MM.1S (cell line): ENCODE measurements around the gene RABL6.
"Not testable (repeated sequence)": the region's sequence is repeated elsewhere in the genome, so short reads cannot be mapped to it uniquely, and the experiment has no call there.

ENCODE experiments used
- DNase-seq: peaks from one replicate; pipeline ENCODE4 v3.0.0-alpha.2; 2015
- H2AFZ ChIP-seq: fragments of 300-600 bp; sonication (generic); 2 replicates; pipeline ENCODE4 v1.6.0; 2016; ENCODE audit warnings: antibody characterized with exemption, low read length
- H3F3A ChIP-seq: fragments of 300-600 bp; sonication (generic); 2 replicates; pipeline ENCODE4 v1.6.1; 2016; ENCODE audit warnings: mild to moderate bottlenecking, antibody characterized with exemption, low read length, moderate library complexity, mixed read lengths; ENCODE audit not compliant: insufficient read depth
- H3K27ac ChIP-seq: fragments of 300-600 bp; sonication (generic); 2 replicates; pipeline ENCODE4 v1.5.1; 2016; ENCODE audit warnings: mild to moderate bottlenecking, low read length
- H3K27me3 ChIP-seq: fragments of 300-600 bp; sonication (generic); replicated peaks from 2 replicates; pipeline ENCODE4 v1.6.0; 2016; ENCODE audit warnings: low read length; ENCODE audit not compliant: insufficient read depth
- H3K36me3 ChIP-seq: fragments of 300-600 bp; sonication (generic); replicated peaks from 2 replicates; pipeline ENCODE4 v1.6.1; 2016; ENCODE audit warnings: mild to moderate bottlenecking, low read length, mixed read lengths; ENCODE audit not compliant: insufficient read depth
- H3K4me1 ChIP-seq: fragments of 300-600 bp; sonication (generic); 2 replicates; pipeline ENCODE4 v1.6.1; 2016; ENCODE audit warnings: low read length, mixed read lengths
- H3K4me2 ChIP-seq: fragments of 300-600 bp; sonication (generic); 2 replicates; pipeline ENCODE4 v1.6.0; 2016; ENCODE audit warnings: low read depth, low read length
- H3K4me3 ChIP-seq: fragments of 300-600 bp; sonication (generic); 2 replicates; pipeline ENCODE4 v1.5.1; 2016; ENCODE audit warnings: low read length, mixed read lengths
- H3K79me2 ChIP-seq: fragments of 300-600 bp; sonication (generic); 2 replicates; pipeline ENCODE4 v1.6.1; 2016; ENCODE audit warnings: mixed run types, low read length, mixed read lengths
- H3K9ac ChIP-seq: fragments of 300-600 bp; sonication (generic); 2 replicates; pipeline ENCODE4 v1.6.1; 2016; ENCODE audit warnings: low read length, mixed read lengths
- H3K9me2 ChIP-seq: fragments of 300-600 bp; sonication (generic); replicated peaks from 2 replicates; pipeline ENCODE4 v1.6.1; 2016; ENCODE audit warnings: mild to moderate bottlenecking, low read length, mixed read lengths; ENCODE audit not compliant: insufficient read depth
- H3K9me3 ChIP-seq: fragments of 300-600 bp; sonication (generic); replicated peaks from 2 replicates; pipeline ENCODE4 v1.6.1; 2016; ENCODE audit warnings: mild to moderate bottlenecking, low read length, mixed read lengths; ENCODE audit not compliant: insufficient read depth
- H4K20me1 ChIP-seq: fragments of 300-600 bp; sonication (generic); 2 replicates; pipeline ENCODE4 v1.6.1; 2016; ENCODE audit warnings: mild to moderate bottlenecking, low read length, moderate library complexity, mixed read lengths; ENCODE audit not compliant: insufficient read depth
- CTCF ChIP-seq: fragments of 300-600 bp; sonication (generic); IDR thresholded peaks from 2 replicates; pipeline ENCODE4 v1.5.1; 2016; ENCODE audit warnings: antibody characterized with exemption, low read length, mixed read lengths
- EZH2 ChIP-seq: fragments of 300-600 bp; sonication (generic); optimal IDR thresholded peaks from 2 replicates; pipeline ENCODE3; 2017; ENCODE audit warnings: low read depth, mild to moderate bottlenecking, antibody characterized with exemption, low read length, mixed read lengths
- EZH2phosphoT487 ChIP-seq: fragments of 300-600 bp; sonication (generic); IDR thresholded peaks from 2 replicates; pipeline ENCODE4 v1.6.1; 2018; ENCODE audit warnings: antibody characterized with exemption, low read length

The RABL6 gene

GRCh38 chr9:136882109-136882946, 74.6 kb downstream of the RABL6 start:
- peak overlapping the region; percentile 96 for H3K4me2 ChIP-seq

GRCh38 chr9:136882947-136883283, 75.2 kb downstream of the RABL6 start:
- H3K4me3 ChIP-seq = peak overlapping the region; percentile 64

More at GRCh38 chr9:136882109-136882946, 74.6 kb downstream of the RABL6 start:
- H3K9me3 ChIP-seq = no peaks in the 10 kb centered on the region
- H2AFZ ChIP-seq = peak overlapping the region; percentile 57
- H3K9ac ChIP-seq = peak overlapping the region; percentile 66
- H3K4me3 ChIP-seq = peak overlapping the region; percentile 64
- no peaks in the 10 kb centered on the region for H3K27me3 ChIP-seq
- TF ChIP-seq EZH2phosphoT487 (no peak), CTCF (peak; percentile 2; the same call in 1 of the 2 replicates)
- H3K4me1 ChIP-seq = peaks cover 20% of the 10 kb centered on the region
- H3K27ac ChIP-seq = peak overlapping the region; percentile 87
- H4K20me1 ChIP-seq = no peaks in the 10 kb centered on the region
- peaks cover 29% of the 10 kb centered on the region for H3F3A ChIP-seq
- peaks cover 25% of the 10 kb centered on the region for H3K79me2 ChIP-seq
- no peaks in the 10 kb centered on the region for H3K36me3 ChIP-seq
- DNase-seq = peak; percentile 87
- no peaks in the 10 kb centered on the region for H3K9me2 ChIP-seq

GRCh38 chr9:136883670-136884069, 75.9 kb downstream of the RABL6 start:
- H3K36me3 ChIP-seq, H3K9me2 ChIP-seq: not testable (repeated sequence)

More at GRCh38 chr9:136882947-136883283, 75.2 kb downstream of the RABL6 start:
- H3F3A ChIP-seq = peaks cover 29% of the 10 kb centered on the region
- not testable (repeated sequence) for H3K27me3 ChIP-seq, H3K36me3 ChIP-seq, DNase-seq, H3K9me2 ChIP-seq, H4K20me1 ChIP-seq, H3K9me3 ChIP-seq
- H3K27ac ChIP-seq = peak overlapping the region; percentile 87; the same call in 1 of the 2 replicates
- H3K79me2 ChIP-seq = peaks cover 31% of the 10 kb centered on the region
- peaks cover 20% of the 10 kb centered on the region for H3K4me1 ChIP-seq
- H3K9ac ChIP-seq = peak overlapping the region; percentile 66; the same call in 1 of the 2 replicates
- H3K4me2 ChIP-seq = peak overlapping the region; percentile 96; the same call in 1 of the 2 replicates
- H2AFZ ChIP-seq = 0 out of 2 replicates have a peak overlapping the region, but pooled peaks have one; percentile 57

GRCh38 chr9:136885950-136886578, 78.3 kb downstream of the RABL6 start, which contains the start of gene TRAF2:
TRAF2 (plus strand) TSS chr9:136886516; CDS start chr9:136898741, 12,225 bp downstream.
- peak; percentile 99 for DNase-seq
- no peaks in the 10 kb centered on the region for H3K9me3 ChIP-seq
- no peaks in the 10 kb centered on the region for H3K9me2 ChIP-seq
- no peaks in the 10 kb centered on the region for H3K27me3 ChIP-seq
- H3K4me2 ChIP-seq = peak within 1 kb of the TSS; percentile 73
- H3K9ac ChIP-seq = peak within 1 kb of the TSS; percentile 77
- peak within 1 kb of the TSS; percentile 48; the same call in 1 of the 2 replicates for H3K27ac ChIP-seq
- no peaks in the 10 kb centered on the region for H4K20me1 ChIP-seq
- H3K4me3 ChIP-seq = peak within 1 kb of the TSS; percentile 85
- peak within 1 kb of the TSS; percentile 41; the same call in 1 of the 2 replicates for H2AFZ ChIP-seq
- peaks cover 20% of the 10 kb centered on the region for H3K4me1 ChIP-seq
- peaks cover 29% of the 10 kb centered on the region for H3F3A ChIP-seq
- TF ChIP-seq CTCF = no peak
- TF ChIP-seq EZH2 = no peak
- TF ChIP-seq EZH2phosphoT487 = no peak
- H3K36me3 ChIP-seq = no peaks in the 10 kb centered on the region
- H3K79me2 ChIP-seq = peaks cover 62% of the 10 kb centered on the region

More at GRCh38 chr9:136883670-136884069, 75.9 kb downstream of the RABL6 start:
- not testable (repeated sequence) for H3K9ac ChIP-seq, H3K27ac ChIP-seq, H3K27me3 ChIP-seq, H3K4me2 ChIP-seq, H2AFZ ChIP-seq, DNase-seq, H3K4me3 ChIP-seq, H3K9me3 ChIP-seq, H4K20me1 ChIP-seq
- Histone ChIP-seq H3F3A (peaks cover 29% of the 10 kb centered on the region), H3K79me2 (peaks cover 39% of the 10 kb centered on the region), H3K4me1 (peaks cover 20% of the 10 kb centered on the region)
